Brain microvascular endothelial cell (primary cell): ENCODE data around the gene OR52E1.
"Not testable (repeated sequence)": the region's sequence is repeated elsewhere in the genome, so short reads cannot be mapped to it uniquely, and the experiment has no call there.

Source experiments
- DNase-seq: peaks from one replicate; pipeline ENCODE4 v3.0.0-alpha.2; 2020
- H3K27ac ChIP-seq: fragments of 250-450 bp; sonication (Bioruptor Pico); 2 replicates; pipeline ENCODE4 v1.5.1; 2020; ENCODE audit warnings: mild to moderate bottlenecking, moderate library complexity
- H3K27me3 ChIP-seq: fragments of 250-450 bp; sonication (Bioruptor Pico); replicated peaks from 2 replicates; pipeline ENCODE4 v1.5.1; 2020; ENCODE audit warnings: mild to moderate bottlenecking
- H3K36me3 ChIP-seq: fragments of 250-450 bp; sonication (Bioruptor Pico); replicated peaks from 2 replicates; pipeline ENCODE4 v1.5.1; 2020; ENCODE audit warnings: mild to moderate bottlenecking
- H3K4me3 ChIP-seq: 2 replicates; pipeline ENCODE4 v1.5.1; 2011; ENCODE audit warnings: low read depth, mild to moderate bottlenecking, control low read depth, low read length, moderate library complexity
- in situ Hi-C: cut with HindIII; loops from 2 replicates; pipeline ENCODE4 v1.10.0; 2017; ENCODE audit warnings: low sequenced_read_pairs, low pct_ligation_motif_present
- TF ChIP-seq, protein P1 (sequence below): IDR thresholded peaks from 2 replicates; pipeline ENCODE4 v1.5.1; 2011; ENCODE audit warnings: low read depth, mild to moderate bottlenecking, moderate library complexity, low read length, control low read depth, inconsistent platforms; ENCODE audit errors: missing control alignments

The OR52E1 gene

DNA sequence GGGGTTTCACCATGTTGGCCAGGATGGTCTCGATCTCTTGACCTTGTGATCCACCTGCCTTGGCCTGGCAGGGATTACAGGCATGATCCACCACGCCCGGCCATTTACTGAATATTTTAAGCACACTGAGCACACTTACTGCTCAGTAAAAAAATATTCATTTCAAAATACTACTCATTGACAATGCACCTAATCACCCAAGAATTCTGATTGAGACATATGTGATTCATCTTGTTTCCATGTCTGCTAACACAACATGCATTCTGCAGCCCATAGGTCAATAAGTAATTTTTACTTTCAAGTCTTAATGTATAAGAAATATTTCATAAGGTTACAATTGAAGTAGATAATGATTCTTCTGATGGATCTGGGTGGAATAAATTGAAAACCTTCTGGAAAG, 27.3 kb upstream of the OR52E1 start:
- in situ Hi-C loops = no loop called here

DNA sequence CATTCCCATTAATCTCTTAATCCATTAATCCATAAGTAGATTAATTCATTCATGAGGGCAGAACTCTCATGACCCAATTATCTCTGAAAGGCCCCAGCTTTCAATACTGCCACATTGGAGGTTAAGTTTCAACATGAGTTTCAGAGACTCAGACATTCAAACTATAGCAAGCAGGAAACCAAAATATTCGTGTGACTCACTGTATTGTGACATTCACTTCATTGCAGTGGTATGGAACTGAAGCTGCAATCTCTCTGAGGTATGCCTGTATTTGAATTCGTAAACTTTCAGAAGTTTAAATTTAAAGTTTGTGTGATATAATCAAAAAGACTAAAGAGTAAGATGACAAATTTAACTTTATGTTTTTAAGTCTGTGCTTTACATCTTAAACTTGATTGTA, 26.0 kb upstream of the OR52E1 start:
- no peaks in the 10 kb centered on the region for H3K27me3 ChIP-seq
- in situ Hi-C loops = no loop called here
- no peaks in the 10 kb centered on the region for H3K36me3 ChIP-seq
- H3K27ac ChIP-seq = no peak overlapping the region
- DNase-seq = peak; percentile 50
- no peak overlapping the region for H3K4me3 ChIP-seq
- TF ChIP-seq, protein P1, sequence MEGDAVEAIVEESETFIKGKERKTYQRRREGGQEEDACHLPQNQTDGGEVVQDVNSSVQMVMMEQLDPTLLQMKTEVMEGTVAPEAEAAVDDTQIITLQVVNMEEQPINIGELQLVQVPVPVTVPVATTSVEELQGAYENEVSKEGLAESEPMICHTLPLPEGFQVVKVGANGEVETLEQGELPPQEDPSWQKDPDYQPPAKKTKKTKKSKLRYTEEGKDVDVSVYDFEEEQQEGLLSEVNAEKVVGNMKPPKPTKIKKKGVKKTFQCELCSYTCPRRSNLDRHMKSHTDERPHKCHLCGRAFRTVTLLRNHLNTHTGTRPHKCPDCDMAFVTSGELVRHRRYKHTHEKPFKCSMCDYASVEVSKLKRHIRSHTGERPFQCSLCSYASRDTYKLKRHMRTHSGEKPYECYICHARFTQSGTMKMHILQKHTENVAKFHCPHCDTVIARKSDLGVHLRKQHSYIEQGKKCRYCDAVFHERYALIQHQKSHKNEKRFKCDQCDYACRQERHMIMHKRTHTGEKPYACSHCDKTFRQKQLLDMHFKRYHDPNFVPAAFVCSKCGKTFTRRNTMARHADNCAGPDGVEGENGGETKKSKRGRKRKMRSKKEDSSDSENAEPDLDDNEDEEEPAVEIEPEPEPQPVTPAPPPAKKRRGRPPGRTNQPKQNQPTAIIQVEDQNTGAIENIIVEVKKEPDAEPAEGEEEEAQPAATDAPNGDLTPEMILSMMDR = no peak

More for the DNA sequence above, 27.3 kb upstream of the OR52E1 start:
- TF ChIP-seq, protein P1 = no peak
- Histone ChIP-seq H3K4me3 (no peak overlapping the region), H3K27me3 (no peaks in the 10 kb centered on the region), H3K27ac (no peak overlapping the region), H3K36me3 (no peaks in the 10 kb centered on the region)
- DNase-seq = no peak

DNA sequence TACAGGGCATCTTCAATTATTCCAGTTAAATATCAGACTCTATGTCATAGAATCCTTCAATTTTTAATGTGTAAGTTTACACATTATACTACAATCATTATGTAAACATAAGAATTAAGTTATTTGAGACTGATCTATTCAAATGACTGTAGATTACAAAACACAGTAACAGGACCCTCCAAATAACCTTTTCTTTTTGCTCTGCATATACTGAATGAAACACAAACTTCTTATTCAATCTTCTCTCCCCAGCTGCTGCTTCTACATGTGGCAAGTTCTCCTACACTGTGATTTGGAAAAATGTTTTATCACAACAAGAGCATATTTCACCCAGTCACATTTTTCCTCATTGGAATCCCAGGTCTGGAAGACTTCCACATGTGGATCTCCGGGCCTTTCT, 23.1 kb upstream of the OR52E1 start, which contains the start of gene OR52J3:
Gene OR52J3, plus strand, starts transcription at position 301 of the 400 bp plus-strand sequence. Its CDS starts 0 bp downstream, at position 301.
- no peak for DNase-seq
- in situ Hi-C loops = no loop called here
- Histone ChIP-seq H3K27ac (no peak within 1 kb of the TSS), H3K27me3 (no peaks in the 10 kb centered on the region), H3K4me3 (no peak within 1 kb of the TSS), H3K36me3 (no peaks in the 10 kb centered on the region)
- TF ChIP-seq, protein P1 = no peak

DNA sequence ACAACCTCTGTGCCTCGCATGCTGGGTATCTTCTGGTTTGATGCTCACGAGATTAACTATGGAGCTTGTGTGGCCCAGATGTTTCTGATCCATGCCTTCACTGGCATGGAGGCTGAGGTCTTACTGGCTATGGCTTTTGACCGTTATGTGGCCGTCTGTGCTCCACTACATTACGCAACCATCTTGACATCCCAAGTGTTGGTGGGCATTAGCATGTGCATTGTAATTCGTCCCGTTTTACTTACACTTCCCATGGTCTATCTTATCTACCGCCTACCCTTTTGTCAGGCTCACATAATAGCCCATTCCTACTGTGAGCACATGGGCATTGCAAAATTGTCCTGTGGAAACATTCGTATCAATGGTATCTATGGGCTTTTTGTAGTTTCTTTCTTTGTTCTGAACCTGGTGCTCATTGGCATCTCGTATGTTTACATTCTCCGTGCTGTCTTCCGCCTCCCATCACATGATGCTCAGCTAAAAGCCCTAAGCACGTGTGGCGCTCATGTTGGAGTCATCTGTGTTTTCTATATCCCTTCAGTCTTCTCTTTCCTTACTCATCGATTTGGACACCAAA, 22.5 kb upstream of the OR52E1 start:
- H3K27ac ChIP-seq = no peak overlapping the region
- no peaks in the 10 kb centered on the region for H3K27me3 ChIP-seq
- TF ChIP-seq, protein P1 = no peak
- no peak for DNase-seq
- no peak overlapping the region for H3K4me3 ChIP-seq
- in situ Hi-C loops = no loop called here
- H3K36me3 ChIP-seq = no peaks in the 10 kb centered on the region

DNA sequence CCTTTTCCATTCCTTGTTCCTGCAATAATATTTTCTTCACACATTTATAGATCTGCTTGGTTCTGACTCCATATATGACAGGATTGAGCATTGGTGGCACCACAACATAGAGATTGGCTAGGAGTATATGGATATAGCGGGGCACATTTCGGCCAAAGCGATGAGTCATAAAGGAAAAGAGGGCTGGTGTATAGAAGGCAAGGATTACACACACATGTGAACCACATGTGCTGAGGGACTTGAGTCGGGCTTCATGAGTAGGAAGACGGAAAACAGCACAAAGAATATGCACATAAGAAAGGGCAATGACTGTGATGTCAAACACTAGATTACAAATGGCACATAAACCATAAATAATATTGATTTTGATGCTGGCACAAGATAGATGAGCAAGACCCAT, 10.7 kb upstream of the OR52E1 start:
- H3K4me3 ChIP-seq, H3K27ac ChIP-seq, DNase-seq, H3K36me3 ChIP-seq, in situ Hi-C loops, H3K27me3 ChIP-seq: not testable (repeated sequence)

DNA sequence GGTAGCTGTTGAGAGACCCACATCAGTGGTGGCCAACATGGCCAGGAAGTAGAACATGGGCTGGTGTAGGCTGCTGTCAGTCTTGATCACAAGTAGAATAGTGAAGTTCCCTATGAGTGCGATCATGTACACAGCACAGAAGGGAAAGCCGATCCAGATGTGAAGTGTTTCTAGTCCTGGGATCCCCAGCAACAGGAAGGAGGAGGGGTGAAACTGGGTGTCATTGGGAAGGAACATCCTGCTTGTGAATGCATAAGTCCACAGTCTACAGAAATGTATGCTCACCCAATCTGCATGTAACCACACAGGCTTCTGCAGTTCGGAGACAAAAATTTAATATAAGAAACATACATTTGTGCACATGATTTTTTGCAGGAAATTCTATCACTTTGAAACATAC, 10.0 kb upstream of the OR52E1 start, which contains the start of gene OR52E2:
Gene OR52E2, minus strand, starts transcription at position 237 of the 400 bp plus-strand sequence. Its CDS starts 0 bp downstream, at position 237.
- Histone ChIP-seq H3K36me3 (no peaks in the 10 kb centered on the region), H3K27ac (no peak within 1 kb of the TSS), H3K27me3 (no peaks in the 10 kb centered on the region), H3K4me3 (no peak within 1 kb of the TSS)
- in situ Hi-C loops = no loop called here
- TF ChIP-seq, protein P1 = no peak
- no peak for DNase-seq
